SH-SY5Y (cell line): ENCODE measurements around the gene MATN4.

ENCODE experiments used
- GATA2 ChIP-seq: IDR thresholded peaks from 2 replicates; pipeline ENCODE4 v1.6.1; 2011; ENCODE audit warnings: mild to moderate bottlenecking, low read depth, low read length
- GATA3 ChIP-seq: IDR thresholded peaks from 2 replicates; pipeline ENCODE4 v1.6.1; 2011; ENCODE audit warnings: low read depth, mild to moderate bottlenecking, low read length, moderate library complexity

DNA sequence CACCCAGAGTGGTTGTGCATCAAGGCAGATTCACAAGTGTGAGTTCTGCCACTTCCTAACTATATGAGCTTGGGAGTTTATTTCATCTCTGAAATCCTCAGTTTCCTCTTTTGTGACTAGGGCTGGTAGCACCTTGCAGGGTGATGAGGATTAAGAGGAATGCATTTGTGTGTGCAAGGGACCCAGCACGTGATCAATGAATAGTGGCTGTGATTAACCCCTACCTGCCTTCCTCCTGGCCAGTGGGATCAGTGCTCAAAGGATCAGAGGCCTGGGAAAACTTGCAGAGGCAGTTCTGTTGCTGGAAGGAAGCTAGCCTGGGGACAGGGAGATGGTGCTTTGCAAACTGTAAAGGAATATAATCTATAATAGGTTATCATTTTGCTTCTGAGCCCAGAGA is 32.9 kb upstream of the MATN4 start:
- TF ChIP-seq GATA3: no peak
- no peak for TF ChIP-seq GATA2
